PC-9 (cell line): ENCODE measurements around the gene C14orf132.

ENCODE experiments used
- EZH2 ChIP-seq: fragments of 200-600 bp; sonication (generic); IDR thresholded peaks from 2 replicates; pipeline ENCODE4 v1.8.0; 2017; ENCODE audit warnings: antibody characterized with exemption, low read depth
- TF ChIP-seq, protein P1 (sequence below): fragments of 200-600 bp; sonication (generic); conservative IDR thresholded peaks from 2 replicates; pipeline ENCODE4 v1.6.1; 2017; ENCODE audit warnings: mixed run types, antibody characterized with exemption, mild to moderate bottlenecking, moderate library complexity

DNA sequence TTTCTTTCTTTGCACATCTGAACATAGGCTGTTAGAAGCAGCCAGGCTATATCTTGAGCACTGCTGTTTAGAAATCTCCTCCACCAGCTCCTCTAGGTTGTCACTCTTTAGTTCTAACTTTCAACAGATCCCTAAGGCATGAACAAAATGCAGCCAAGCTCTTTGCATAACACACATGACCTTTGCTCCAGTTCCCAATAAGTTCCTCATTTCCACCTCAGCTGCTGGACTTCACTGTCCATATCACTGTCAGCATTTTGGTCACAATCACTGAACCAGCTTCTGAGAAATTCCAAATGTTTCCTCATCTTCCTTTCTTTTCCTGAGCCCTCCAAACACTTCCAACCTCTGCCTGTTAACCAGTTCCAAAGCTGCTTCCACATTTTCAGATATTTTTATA is 27.6 kb upstream of the C14orf132 start:
- TF ChIP-seq, protein P1, sequence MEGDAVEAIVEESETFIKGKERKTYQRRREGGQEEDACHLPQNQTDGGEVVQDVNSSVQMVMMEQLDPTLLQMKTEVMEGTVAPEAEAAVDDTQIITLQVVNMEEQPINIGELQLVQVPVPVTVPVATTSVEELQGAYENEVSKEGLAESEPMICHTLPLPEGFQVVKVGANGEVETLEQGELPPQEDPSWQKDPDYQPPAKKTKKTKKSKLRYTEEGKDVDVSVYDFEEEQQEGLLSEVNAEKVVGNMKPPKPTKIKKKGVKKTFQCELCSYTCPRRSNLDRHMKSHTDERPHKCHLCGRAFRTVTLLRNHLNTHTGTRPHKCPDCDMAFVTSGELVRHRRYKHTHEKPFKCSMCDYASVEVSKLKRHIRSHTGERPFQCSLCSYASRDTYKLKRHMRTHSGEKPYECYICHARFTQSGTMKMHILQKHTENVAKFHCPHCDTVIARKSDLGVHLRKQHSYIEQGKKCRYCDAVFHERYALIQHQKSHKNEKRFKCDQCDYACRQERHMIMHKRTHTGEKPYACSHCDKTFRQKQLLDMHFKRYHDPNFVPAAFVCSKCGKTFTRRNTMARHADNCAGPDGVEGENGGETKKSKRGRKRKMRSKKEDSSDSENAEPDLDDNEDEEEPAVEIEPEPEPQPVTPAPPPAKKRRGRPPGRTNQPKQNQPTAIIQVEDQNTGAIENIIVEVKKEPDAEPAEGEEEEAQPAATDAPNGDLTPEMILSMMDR: no peak
- TF ChIP-seq EZH2: no peak
